Activated naive CD4-positive, alpha-beta T cell treated with anti-CD3 and anti-CD28 coated beads, Interleukin-2, amount 10 ng/mL, durations not matched to agents 7 days and 5 days (primary cell): Measurements from ENCODE around the gene RMI2.

ENCODE experiments used
- CTCF ChIA-PET: fragments of 350-600 bp; sonication (Branson Sonifier 250); formaldehyde crosslinking; loops from one replicate; lab custom pipeline; 2021; ENCODE audit warnings: antibody characterized with exemption; lab: Charles Lee
- DNase-seq: peaks from one replicate; pipeline ENCODE4 v3.0.0-alpha.2; 2020
- H3K27ac Mint-ChIP-seq: one replicate; pipeline ENCODE4 v1.8.0; 2021; ENCODE audit warnings: mild to moderate bottlenecking, moderate library complexity, mixed read lengths
- H3K27me3 Mint-ChIP-seq: one replicate; pipeline ENCODE4 v1.8.0; 2021; ENCODE audit warnings: mild to moderate bottlenecking, mixed read lengths
- H3K36me3 Mint-ChIP-seq: one replicate; pipeline ENCODE4 v1.8.0; 2021; ENCODE audit warnings: mixed read lengths
- H3K4me1 Mint-ChIP-seq: one replicate; pipeline ENCODE4 v1.8.0; 2021; ENCODE audit warnings: mixed read lengths
- H3K4me3 Mint-ChIP-seq: one replicate; pipeline ENCODE4 v1.8.0; 2021; ENCODE audit warnings: mild to moderate bottlenecking, moderate library complexity, mixed read lengths
- H3K9me3 Mint-ChIP-seq: one replicate; pipeline ENCODE4 v1.8.0; 2021; ENCODE audit warnings: mixed read lengths

The RMI2 gene

GRCh38 chr16:11315510-11315909, 29.7 kb upstream of the RMI2 start:
- Mint-ChIP-seq H3K9me3 (no peaks in the 10 kb centered on the region), H3K4me3 (no peak overlapping the region), H3K36me3 (peaks cover 6% of the 10 kb centered on the region), H3K27ac (no peak overlapping the region), H3K27me3 (no peaks in the 10 kb centered on the region), H3K4me1 (peaks cover 67% of the 10 kb centered on the region)
- CTCF ChIA-PET, result no interaction called here
- no peak for DNase-seq

GRCh38 chr16:11316331-11317015, 28.8 kb upstream of the RMI2 start:
- Mint-ChIP-seq H3K27ac (no peak overlapping the region), H3K36me3 (peaks cover 6% of the 10 kb centered on the region), H3K4me1 (peaks cover 59% of the 10 kb centered on the region), H3K27me3 (no peaks in the 10 kb centered on the region), H3K9me3 (no peaks in the 10 kb centered on the region), H3K4me3 (no peak overlapping the region)
- no peak for DNase-seq
- CTCF ChIA-PET, result no interaction called here

- no peaks in the 10 kb centered on the region for H3K9me3 Mint-ChIP-seq
- CTCF ChIA-PET, result interaction anchor here (0.5 to 1.4 kb wide), 4 partner anchors 32 to 225 kb away, joined by 3 to 4 read pairs (median 4); no protein-coding TSS in a partner anchor
- no peaks in the 10 kb centered on the region for H3K27me3 Mint-ChIP-seq
- no peak overlapping the region for H3K4me3 Mint-ChIP-seq
- H3K27ac Mint-ChIP-seq, result peak overlapping the region; percentile 54
- H3K36me3 Mint-ChIP-seq, result peaks cover 2% of the 10 kb centered on the region
- DNase-seq, result no peak
- H3K4me1 Mint-ChIP-seq, result peaks cover 53% of the 10 kb centered on the region
Observed at GRCh38 chr16:11318817-11319216, 26.4 kb upstream of the RMI2 start.

- no peaks in the 10 kb centered on the region for H3K9me3 Mint-ChIP-seq
- CTCF ChIA-PET, result interaction anchor here (0.7 to 1.4 kb wide), 2 partner anchors 31 to 62 kb away, joined by 3 to 4 read pairs; no protein-coding TSS in a partner anchor
- H3K27me3 Mint-ChIP-seq, result no peaks in the 10 kb centered on the region
- H3K4me1 Mint-ChIP-seq, result peaks cover 48% of the 10 kb centered on the region
- no peak for DNase-seq
- H3K36me3 Mint-ChIP-seq, result peaks cover 2% of the 10 kb centered on the region
- no peak overlapping the region for H3K4me3 Mint-ChIP-seq
- H3K27ac Mint-ChIP-seq, result no peak overlapping the region
Observed at GRCh38 chr16:11319529-11320146, 25.6 kb upstream of the RMI2 start.

- Mint-ChIP-seq H3K4me3 (no peak overlapping the region), H3K27me3 (no peaks in the 10 kb centered on the region), H3K27ac (no peak overlapping the region), H3K36me3 (peaks cover 2% of the 10 kb centered on the region), H3K4me1 (peaks cover 49% of the 10 kb centered on the region), H3K9me3 (no peaks in the 10 kb centered on the region)
- DNase-seq, result no peak
- CTCF ChIA-PET, result interaction anchor here (1.4 kb wide), 1 partner anchor 63 kb away, joined by 4 read pairs; no protein-coding TSS in a partner anchor
Observed at GRCh38 chr16:11320170-11320569, 25.1 kb upstream of the RMI2 start.

GRCh38 chr16:11321662-11322061, 23.6 kb upstream of the RMI2 start:
- H3K9me3 Mint-ChIP-seq, result peaks cover under 1% of the 10 kb centered on the region
- DNase-seq, result no peak
- H3K36me3 Mint-ChIP-seq, result peaks cover under 1% of the 10 kb centered on the region
- H3K4me3 Mint-ChIP-seq, result no peak overlapping the region
- CTCF ChIA-PET, result no interaction called here
- H3K27ac Mint-ChIP-seq, result no peak overlapping the region
- H3K27me3 Mint-ChIP-seq, result no peaks in the 10 kb centered on the region
- peaks cover 53% of the 10 kb centered on the region for H3K4me1 Mint-ChIP-seq

- CTCF ChIA-PET, result no interaction called here
Observed at GRCh38 chr16:11322823-11323222, 22.4 kb upstream of the RMI2 start.

GRCh38 chr16:11323551-11324336, 21.5 kb upstream of the RMI2 start:
- H3K27me3 Mint-ChIP-seq, result no peaks in the 10 kb centered on the region
- DNase-seq, result no peak
- H3K9me3 Mint-ChIP-seq, result peaks cover 8% of the 10 kb centered on the region
- peak overlapping the region; percentile 24 for H3K27ac Mint-ChIP-seq
- peaks cover 64% of the 10 kb centered on the region for H3K4me1 Mint-ChIP-seq
- no peak overlapping the region for H3K4me3 Mint-ChIP-seq
- peaks cover 13% of the 10 kb centered on the region for H3K36me3 Mint-ChIP-seq
- CTCF ChIA-PET, result interaction anchor here (0.7 kb wide), 1 partner anchor 47 kb away, joined by 3 read pairs; no protein-coding TSS in a partner anchor

More at GRCh38 chr16:11322823-11323222, 22.4 kb upstream of the RMI2 start:
- Mint-ChIP-seq H3K9me3 (peaks cover 8% of the 10 kb centered on the region), H3K27me3 (no peaks in the 10 kb centered on the region), H3K4me1 (peaks cover 59% of the 10 kb centered on the region), H3K27ac (peak overlapping the region; percentile 31), H3K4me3 (no peak overlapping the region), H3K36me3 (peaks cover 11% of the 10 kb centered on the region)
- no peak for DNase-seq

- Mint-ChIP-seq H3K9me3 (peaks cover 8% of the 10 kb centered on the region), H3K27me3 (no peaks in the 10 kb centered on the region), H3K27ac (peak overlapping the region; percentile 53), H3K4me1 (peaks cover 77% of the 10 kb centered on the region), H3K36me3 (peaks cover 13% of the 10 kb centered on the region), H3K4me3 (no peak overlapping the region)
- DNase-seq, result peak; percentile 61
- CTCF ChIA-PET, result interaction anchor here (0.5 to 1.4 kb wide), 3 partner anchors 13 to 29 kb away, joined by 3 to 4 read pairs (median 4); no protein-coding TSS in a partner anchor
Observed at GRCh38 chr16:11325404-11326083, 19.7 kb upstream of the RMI2 start.

- no peak overlapping the region for H3K4me3 Mint-ChIP-seq
- peaks cover 82% of the 10 kb centered on the region for H3K4me1 Mint-ChIP-seq
- H3K9me3 Mint-ChIP-seq, result peaks cover 8% of the 10 kb centered on the region
- peak overlapping the region; percentile 86 for H3K27ac Mint-ChIP-seq
- no peaks in the 10 kb centered on the region for H3K27me3 Mint-ChIP-seq
- peaks cover 13% of the 10 kb centered on the region for H3K36me3 Mint-ChIP-seq
- no peak for DNase-seq
- CTCF ChIA-PET, result interaction anchor here (0.5 to 1.4 kb wide), 3 partner anchors 14 to 28 kb away, joined by 3 to 4 read pairs (median 4); no protein-coding TSS in a partner anchor
Observed at GRCh38 chr16:11326084-11326736, 19.0 kb upstream of the RMI2 start.

- Mint-ChIP-seq H3K27me3 (no peaks in the 10 kb centered on the region), H3K9me3 (peaks cover 8% of the 10 kb centered on the region), H3K36me3 (peaks cover 13% of the 10 kb centered on the region), H3K4me1 (peaks cover 81% of the 10 kb centered on the region), H3K27ac (peak overlapping the region; percentile 86), H3K4me3 (no peak overlapping the region)
- no peak for DNase-seq
- CTCF ChIA-PET, result interaction anchor here (1.3 to 1.4 kb wide), 2 partner anchors 14 to 28 kb away, joined by 4 read pairs; no protein-coding TSS in a partner anchor
Observed at GRCh38 chr16:11326737-11327276, 18.5 kb upstream of the RMI2 start.

GRCh38 chr16:11327277-11328171, 17.7 kb upstream of the RMI2 start:
- Mint-ChIP-seq H3K9me3 (peaks cover 8% of the 10 kb centered on the region), H3K4me3 (peak overlapping the region; percentile 66), H3K36me3 (peaks cover 13% of the 10 kb centered on the region), H3K4me1 (peaks cover 77% of the 10 kb centered on the region), H3K27ac (peak overlapping the region; percentile 89), H3K27me3 (no peaks in the 10 kb centered on the region)
- DNase-seq, result peak; percentile 39
- CTCF ChIA-PET, result interaction anchor here (0.9 to 2.2 kb wide), 6 partner anchors 12 to 73 kb away, joined by 3 to 6 read pairs (median 4); no protein-coding TSS in a partner anchor
